HCT116 (cell line): ENCODE results near the gene RHEX. TPM values are rescaled to one million over a fixed set of nuclear protein-coding genes. Genes with fewer than 3 reads are reported as not detected.

Source experiments
- ATAC-seq: fragments of 200-7000 bp; cut with Tn5 transposase; 2 replicates; pipeline ENCODE4 v1.9.1; 2020; ENCODE audit warnings: mild to moderate bottlenecking, moderate library complexity
- BruUV-seq: library from RNA; stranded (reverse); fragments of 400-500 nt; replicated peaks from 2 replicates; lab custom pipeline; 2021; lab: Mats Ljungman, UMichigan
- CTCF ChIA-PET: fragments of 300-600 bp; sonication (Branson Sonifier 250); formaldehyde crosslinking; loops from one replicate; lab custom pipeline; 2021; ENCODE audit warnings: antibody characterized with exemption; lab: Charles Lee
- POLR2A ChIA-PET: fragments of 300-600, 350-600 bp; sonication (Branson Sonifier 250); formaldehyde crosslinking; loops from one replicate; lab custom pipeline; 2021; ENCODE audit warnings: antibody characterized with exemption; lab: Charles Lee
- RAD21 ChIA-PET, 2 experiments: fragments of 300-600 bp; sonication (Branson Sonifier 250); formaldehyde crosslinking; loops; one replicate each; lab custom pipeline; 2023; ENCODE audit warnings: low total read pairs in 2 of 2; ENCODE audit not compliant: uncharacterized antibody in 2 of 2, unreplicated experiment in 2 of 2, low non-redundant PET in 1 of 2; lab: Charles Lee
- DNase-seq: peaks from one replicate; pipeline ENCODE4 v3.0.0-alpha.2; 2010; ENCODE audit warnings: low read depth, low spot score
- H2AFZ ChIP-seq: fragments of 200-600 bp; shearing (Covaris generic), sonication (generic); 2 replicates; pipeline ENCODE4 v1.6.1; 2017; ENCODE audit warnings: low read depth, mixed run types, mixed read lengths, antibody characterized with exemption, low read length; ENCODE audit not compliant: poor library complexity, severe bottlenecking
- H3K27ac ChIP-seq: 2 replicates; pipeline ENCODE4 v1.5.1; 2012; ENCODE audit warnings: low read depth, low read length
- H3K27me3 ChIP-seq: fragments of 200-600 bp; sonication (generic); 2 replicates; pipeline ENCODE4 v1.6.1; 2016; ENCODE audit warnings: mixed run types, low read length, mixed read lengths; ENCODE audit not compliant: insufficient read depth
- H3K36me3 ChIP-seq, 2 experiments: fragments of 200-500 bp in 1 of 2; fragments of 200-600 bp in 1 of 2; sonication (Bioruptor generic) in 1 of 2; sonication (generic) in 1 of 2; 2 replicates each; pipeline versions ENCODE4 v1.5.1 to v1.6.1; 2014 to 2016; ENCODE audit warnings: low read length in 2 of 2, inconsistent platforms in 1 of 2, mixed read lengths in 1 of 2, mixed run types in 1 of 2; ENCODE audit not compliant: insufficient read depth in 2 of 2, control insufficient read depth in 1 of 2
- H3K4me1 ChIP-seq, 2 experiments: fragments of 200-600 bp in 1 of 2; sonication (generic) in 1 of 2; 2 replicates each; pipeline versions ENCODE4 v1.5.1 to v1.6.1; 2012 to 2017; ENCODE audit warnings: low read length in 2 of 2, inconsistent platforms in 1 of 2, mild to moderate bottlenecking in 1 of 2, mixed read lengths in 1 of 2, mixed run types in 1 of 2, moderate library complexity in 1 of 2; ENCODE audit not compliant: insufficient read depth in 2 of 2, control insufficient read depth in 1 of 2
- H3K4me2 ChIP-seq: fragments of 200-600 bp; sonication (generic); 2 replicates; pipeline ENCODE4 v1.6.1; 2017; ENCODE audit warnings: mixed run types, low read length, mixed read lengths
- H3K4me3 ChIP-seq, 2 experiments: fragments of 200-600 bp in 1 of 2; sonication (generic) in 1 of 2; replicated peaks in 1 of 2; 2 replicates each; pipeline ENCODE4 v1.5.1; 2011 to 2016; ENCODE audit warnings: low read length in 2 of 2, control low read depth in 1 of 2, low read depth in 1 of 2, mild to moderate bottlenecking in 1 of 2, mixed read lengths in 1 of 2, mixed run types in 1 of 2
- H3K79me2 ChIP-seq: fragments of 200-600 bp; sonication (generic); 2 replicates; pipeline ENCODE4 v1.6.1; 2017; ENCODE audit warnings: mild to moderate bottlenecking, mixed run types, low read length, moderate library complexity, mixed read lengths; ENCODE audit not compliant: insufficient read depth
- H3K9ac ChIP-seq: fragments of 200-600 bp; sonication (generic); 2 replicates; pipeline ENCODE4 v1.6.1; 2016; ENCODE audit warnings: low read length, mixed read lengths
- H3K9me2 ChIP-seq: fragments of 200-600 bp; sonication (generic), shearing (Covaris generic); 2 replicates; pipeline ENCODE4 v1.6.1; 2017; ENCODE audit warnings: mixed run types, mild to moderate bottlenecking, moderate library complexity; ENCODE audit not compliant: insufficient read depth
- H3K9me3 ChIP-seq, 2 experiments: fragments of 200-500 bp in 1 of 2; fragments of 200-600 bp in 1 of 2; sonication (Bioruptor generic) in 1 of 2; sonication (generic) in 1 of 2; 2 replicates each; pipeline ENCODE4 v1.6.1; 2014 to 2017; ENCODE audit warnings: low read length in 2 of 2, mixed read lengths in 2 of 2, inconsistent platforms in 1 of 2, low read depth in 1 of 2, mild to moderate bottlenecking in 1 of 2, mixed run types in 1 of 2, moderate library complexity in 1 of 2; ENCODE audit not compliant: control insufficient read depth in 1 of 2, insufficient read depth in 1 of 2
- H4K20me1 ChIP-seq: fragments of 200-600 bp; sonication (generic), shearing (Covaris generic); 2 replicates; pipeline ENCODE4 v1.6.1; 2017; ENCODE audit warnings: mixed run types, mild to moderate bottlenecking, moderate library complexity; ENCODE audit not compliant: insufficient read depth
- ATF3 ChIP-seq: IDR thresholded peaks from 2 replicates; pipeline ENCODE4 v1.6.1; 2012
- CBX3 ChIP-seq: IDR thresholded peaks from 2 replicates; pipeline ENCODE4 v1.6.1; 2012; ENCODE audit warnings: low read depth
- ELF1 ChIP-seq: IDR thresholded peaks from 2 replicates; pipeline ENCODE4 v1.6.1; 2012; ENCODE audit warnings: low read depth, borderline replicate concordance
- EZH2 ChIP-seq: fragments of 200-600 bp; sonication (generic); IDR thresholded peaks from 2 replicates; pipeline ENCODE4 v1.6.1; 2017; ENCODE audit warnings: antibody characterized with exemption, mixed run types
- REST ChIP-seq: IDR thresholded peaks from 2 replicates; pipeline ENCODE4 v1.6.1; 2012; ENCODE audit warnings: low read depth
- TCF7L2 ChIP-seq: IDR thresholded peaks from 2 replicates; pipeline ENCODE4 v1.7.0; 2011; ENCODE audit warnings: borderline replicate concordance, inconsistent platforms; ENCODE audit not compliant: insufficient read depth, insufficient read length; ENCODE audit errors: extremely low read depth
- intact Hi-C: fragments of 100-400 bp; cut with micrococcal nuclease; formaldehyde crosslinking; loops from 2 replicates; pipeline ENCODE4 v1.10.0; 2022
- total RNA-seq: library from RNA; stranded (reverse); gene quantifications from one replicate; pipeline ENCODE4 v1.2.1, GENCODE V29; 2021; ENCODE audit not compliant: unreplicated experiment

Gene RHEX
- total RNA-seq, 1 experiment from 2014 or later: not detected

- Histone ChIP-seq H3K4me2 (no peak overlapping the region), H3K27me3 (peaks cover 20% of the 10 kb centered on the region; the same call in 1 of the 2 replicates), H3K9ac (no peak overlapping the region), H3K4me3 (no peak overlapping the region), H3K9me3 (no peaks in the 10 kb centered on the region), H3K4me1 (no peaks in the 10 kb centered on the region), H3K9me2 (no peaks in the 10 kb centered on the region), H3K79me2 (no peaks in the 10 kb centered on the region), H3K27ac (no peak overlapping the region), H2AFZ (no peak overlapping the region), H3K36me3 (no peaks in the 10 kb centered on the region), H4K20me1 (no peaks in the 10 kb centered on the region)
- POLR2A ChIA-PET: no interaction called here
- DNase-seq (no peak), ATAC-seq (no peak)
- CTCF ChIA-PET: no interaction called here
- RAD21 ChIA-PET: no interaction called here
- BruUV-seq: no TSS peak
- intact Hi-C loops: no loop called here
- no peak for TF ChIP-seq CBX3
- no peak for TF ChIP-seq EZH2
- TF ChIP-seq ATF3: no peak
- TF ChIP-seq TCF7L2: no peak
- TF ChIP-seq REST: no peak
- TF ChIP-seq ELF1: no peak
These were observed 90.7 kb downstream of the RHEX start for GRCh38 chr1:206143537-206144172.
